Neural progenitor cell (in vitro differentiated cells): ENCODE measurements around the gene C10orf71.

Source experiments
- EZH2 ChIP-seq: fragments of 200-600 bp; sonication (generic); IDR thresholded peaks from 2 replicates; pipeline ENCODE4 v1.6.1; 2017; ENCODE audit warnings: antibody characterized with exemption, mild to moderate bottlenecking, moderate library complexity
- EZH2phosphoT487 ChIP-seq: fragments of 200-600 bp; sonication (generic); IDR thresholded peaks from 2 replicates; pipeline ENCODE4 v1.6.1; 2017; ENCODE audit warnings: antibody characterized with exemption
- TF ChIP-seq, protein P1 (sequence below): fragments of 200-600 bp; sonication (generic); IDR thresholded peaks from 2 replicates; pipeline ENCODE4 v1.5.1; 2017; ENCODE audit warnings: antibody characterized with exemption, mild to moderate bottlenecking

- TF ChIP-seq, protein P1, sequence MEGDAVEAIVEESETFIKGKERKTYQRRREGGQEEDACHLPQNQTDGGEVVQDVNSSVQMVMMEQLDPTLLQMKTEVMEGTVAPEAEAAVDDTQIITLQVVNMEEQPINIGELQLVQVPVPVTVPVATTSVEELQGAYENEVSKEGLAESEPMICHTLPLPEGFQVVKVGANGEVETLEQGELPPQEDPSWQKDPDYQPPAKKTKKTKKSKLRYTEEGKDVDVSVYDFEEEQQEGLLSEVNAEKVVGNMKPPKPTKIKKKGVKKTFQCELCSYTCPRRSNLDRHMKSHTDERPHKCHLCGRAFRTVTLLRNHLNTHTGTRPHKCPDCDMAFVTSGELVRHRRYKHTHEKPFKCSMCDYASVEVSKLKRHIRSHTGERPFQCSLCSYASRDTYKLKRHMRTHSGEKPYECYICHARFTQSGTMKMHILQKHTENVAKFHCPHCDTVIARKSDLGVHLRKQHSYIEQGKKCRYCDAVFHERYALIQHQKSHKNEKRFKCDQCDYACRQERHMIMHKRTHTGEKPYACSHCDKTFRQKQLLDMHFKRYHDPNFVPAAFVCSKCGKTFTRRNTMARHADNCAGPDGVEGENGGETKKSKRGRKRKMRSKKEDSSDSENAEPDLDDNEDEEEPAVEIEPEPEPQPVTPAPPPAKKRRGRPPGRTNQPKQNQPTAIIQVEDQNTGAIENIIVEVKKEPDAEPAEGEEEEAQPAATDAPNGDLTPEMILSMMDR = no peak
- TF ChIP-seq EZH2 (no peak), EZH2phosphoT487 (no peak)
Observed at GRCh38 chr10:49373361-49373760, 74.4 kb downstream of the C10orf71 start.
